ENCODE results near the gene GLG1.

- TF ChIP-seq, protein P1, sequence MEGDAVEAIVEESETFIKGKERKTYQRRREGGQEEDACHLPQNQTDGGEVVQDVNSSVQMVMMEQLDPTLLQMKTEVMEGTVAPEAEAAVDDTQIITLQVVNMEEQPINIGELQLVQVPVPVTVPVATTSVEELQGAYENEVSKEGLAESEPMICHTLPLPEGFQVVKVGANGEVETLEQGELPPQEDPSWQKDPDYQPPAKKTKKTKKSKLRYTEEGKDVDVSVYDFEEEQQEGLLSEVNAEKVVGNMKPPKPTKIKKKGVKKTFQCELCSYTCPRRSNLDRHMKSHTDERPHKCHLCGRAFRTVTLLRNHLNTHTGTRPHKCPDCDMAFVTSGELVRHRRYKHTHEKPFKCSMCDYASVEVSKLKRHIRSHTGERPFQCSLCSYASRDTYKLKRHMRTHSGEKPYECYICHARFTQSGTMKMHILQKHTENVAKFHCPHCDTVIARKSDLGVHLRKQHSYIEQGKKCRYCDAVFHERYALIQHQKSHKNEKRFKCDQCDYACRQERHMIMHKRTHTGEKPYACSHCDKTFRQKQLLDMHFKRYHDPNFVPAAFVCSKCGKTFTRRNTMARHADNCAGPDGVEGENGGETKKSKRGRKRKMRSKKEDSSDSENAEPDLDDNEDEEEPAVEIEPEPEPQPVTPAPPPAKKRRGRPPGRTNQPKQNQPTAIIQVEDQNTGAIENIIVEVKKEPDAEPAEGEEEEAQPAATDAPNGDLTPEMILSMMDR (IDR thresholded peaks at IDR 0.05; ENCODE audit: poor library complexity, severe bottlenecking) = no peak
- TF ChIP-seq, protein P2, sequence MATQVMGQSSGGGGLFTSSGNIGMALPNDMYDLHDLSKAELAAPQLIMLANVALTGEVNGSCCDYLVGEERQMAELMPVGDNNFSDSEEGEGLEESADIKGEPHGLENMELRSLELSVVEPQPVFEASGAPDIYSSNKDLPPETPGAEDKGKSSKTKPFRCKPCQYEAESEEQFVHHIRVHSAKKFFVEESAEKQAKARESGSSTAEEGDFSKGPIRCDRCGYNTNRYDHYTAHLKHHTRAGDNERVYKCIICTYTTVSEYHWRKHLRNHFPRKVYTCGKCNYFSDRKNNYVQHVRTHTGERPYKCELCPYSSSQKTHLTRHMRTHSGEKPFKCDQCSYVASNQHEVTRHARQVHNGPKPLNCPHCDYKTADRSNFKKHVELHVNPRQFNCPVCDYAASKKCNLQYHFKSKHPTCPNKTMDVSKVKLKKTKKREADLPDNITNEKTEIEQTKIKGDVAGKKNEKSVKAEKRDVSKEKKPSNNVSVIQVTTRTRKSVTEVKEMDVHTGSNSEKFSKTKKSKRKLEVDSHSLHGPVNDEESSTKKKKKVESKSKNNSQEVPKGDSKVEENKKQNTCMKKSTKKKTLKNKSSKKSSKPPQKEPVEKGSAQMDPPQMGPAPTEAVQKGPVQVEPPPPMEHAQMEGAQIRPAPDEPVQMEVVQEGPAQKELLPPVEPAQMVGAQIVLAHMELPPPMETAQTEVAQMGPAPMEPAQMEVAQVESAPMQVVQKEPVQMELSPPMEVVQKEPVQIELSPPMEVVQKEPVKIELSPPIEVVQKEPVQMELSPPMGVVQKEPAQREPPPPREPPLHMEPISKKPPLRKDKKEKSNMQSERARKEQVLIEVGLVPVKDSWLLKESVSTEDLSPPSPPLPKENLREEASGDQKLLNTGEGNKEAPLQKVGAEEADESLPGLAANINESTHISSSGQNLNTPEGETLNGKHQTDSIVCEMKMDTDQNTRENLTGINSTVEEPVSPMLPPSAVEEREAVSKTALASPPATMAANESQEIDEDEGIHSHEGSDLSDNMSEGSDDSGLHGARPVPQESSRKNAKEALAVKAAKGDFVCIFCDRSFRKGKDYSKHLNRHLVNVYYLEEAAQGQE (IDR thresholded peaks at IDR 0.05; ENCODE audit: borderline replicate concordance) = no peak
- TF ChIP-seq EP300 (conservative IDR thresholded peaks at IDR 0.05; ENCODE audit: poor library complexity, severe bottlenecking) (no peak), EZH2 (IDR thresholded peaks at IDR 0.05; ENCODE audit: borderline replicate concordance, insufficient read depth, low read length, poor library complexity, severe bottlenecking) (no peak), POLR2AphosphoS5 (IDR thresholded peaks at IDR 0.05) (no peak), TAF1 (IDR thresholded peaks at IDR 0.05; ENCODE audit: low read depth) (no peak), RAD21 (conservative IDR thresholded peaks at IDR 0.05) (no peak), MXI1 (conservative IDR thresholded peaks at IDR 0.05; ENCODE audit: poor library complexity, severe bottlenecking) (no peak)
Observed at GRCh38 chr16:74586948-74587347, 20.0 kb downstream of the GLG1 start.

All from neural cell (in vitro differentiated cells).